ENCODE results near the gene CTAGE9.

GRCh38 chr6:131682442-131682841 is 28.4 kb downstream of the CTAGE9 start:
- TF ChIP-seq POLR2A (IDR thresholded peaks at IDR 0.05) = no peak
- TF ChIP-seq, protein P1, sequence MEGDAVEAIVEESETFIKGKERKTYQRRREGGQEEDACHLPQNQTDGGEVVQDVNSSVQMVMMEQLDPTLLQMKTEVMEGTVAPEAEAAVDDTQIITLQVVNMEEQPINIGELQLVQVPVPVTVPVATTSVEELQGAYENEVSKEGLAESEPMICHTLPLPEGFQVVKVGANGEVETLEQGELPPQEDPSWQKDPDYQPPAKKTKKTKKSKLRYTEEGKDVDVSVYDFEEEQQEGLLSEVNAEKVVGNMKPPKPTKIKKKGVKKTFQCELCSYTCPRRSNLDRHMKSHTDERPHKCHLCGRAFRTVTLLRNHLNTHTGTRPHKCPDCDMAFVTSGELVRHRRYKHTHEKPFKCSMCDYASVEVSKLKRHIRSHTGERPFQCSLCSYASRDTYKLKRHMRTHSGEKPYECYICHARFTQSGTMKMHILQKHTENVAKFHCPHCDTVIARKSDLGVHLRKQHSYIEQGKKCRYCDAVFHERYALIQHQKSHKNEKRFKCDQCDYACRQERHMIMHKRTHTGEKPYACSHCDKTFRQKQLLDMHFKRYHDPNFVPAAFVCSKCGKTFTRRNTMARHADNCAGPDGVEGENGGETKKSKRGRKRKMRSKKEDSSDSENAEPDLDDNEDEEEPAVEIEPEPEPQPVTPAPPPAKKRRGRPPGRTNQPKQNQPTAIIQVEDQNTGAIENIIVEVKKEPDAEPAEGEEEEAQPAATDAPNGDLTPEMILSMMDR (IDR thresholded peaks at IDR 0.05) = no peak

Measured in Peyer's patch (tissue), 4 donors.